GM21381 (cell line): ENCODE results near the gene XDH.
A peak's percentile ranks its signal among the peaks of the same experiment; 100 is the strongest.

ENCODE experiments used
- ATAC-seq: cut with Tn5 transposase; IDR thresholded peaks from one replicate; pipeline ENCODE4 v1.9.1; 2021; ENCODE audit warnings: mild to moderate bottlenecking, moderate library complexity; ENCODE audit not compliant: unreplicated experiment

The XDH gene

GRCh38 chr2:31366733-31367132, 47.8 kb downstream of the XDH start:
- no peak for ATAC-seq

- no peak for ATAC-seq
These were observed 48.6 kb downstream of the XDH start for GRCh38 chr2:31365834-31366505.

DNA sequence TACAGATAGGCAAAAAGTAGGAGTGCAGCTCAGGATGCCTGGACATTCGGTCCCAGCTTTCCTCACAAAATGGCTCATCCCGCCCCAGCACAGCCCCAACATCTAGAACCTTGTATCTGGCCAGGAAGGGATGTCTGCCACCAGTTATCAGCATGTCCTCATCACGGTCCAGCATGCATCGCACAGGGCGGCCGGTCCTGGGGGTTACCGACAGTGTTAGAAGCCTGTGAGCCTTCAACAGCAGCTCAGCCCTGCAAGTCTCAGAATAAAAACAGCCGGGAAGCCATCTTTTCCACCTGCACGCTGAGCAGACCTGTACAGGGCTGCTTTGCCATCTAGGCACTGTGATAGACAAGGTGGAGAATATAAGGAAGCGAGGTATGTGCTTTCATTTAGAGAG, 49.2 kb downstream of the XDH start:
- ATAC-seq, result no peak

GRCh38 chr2:31363956-31364750, 50.4 kb downstream of the XDH start:
- ATAC-seq, result no peak

DNA sequence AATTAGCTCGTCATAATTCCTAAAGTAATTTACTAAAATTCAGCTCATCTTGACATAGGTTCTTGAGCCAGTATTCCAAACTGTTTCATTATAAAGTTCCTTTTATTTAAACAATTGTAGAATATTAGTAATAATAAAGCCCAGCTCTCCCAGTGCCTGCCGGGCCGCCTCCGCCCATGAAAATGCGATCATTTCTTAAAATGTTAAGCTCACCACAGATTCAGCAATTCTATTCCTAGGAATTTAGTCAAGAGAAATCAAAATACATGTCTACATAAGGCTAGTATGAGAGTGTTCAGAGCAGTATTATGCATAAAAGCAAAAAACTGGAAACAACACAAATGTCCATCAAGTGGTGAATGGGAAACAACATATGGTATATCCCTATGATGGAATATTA, 52.0 kb downstream of the XDH start:
- no peak for ATAC-seq

- ATAC-seq, result no peak
These were observed 55.3 kb downstream of the XDH start for GRCh38 chr2:31359229-31359628.

GRCh38 chr2:31354837-31355236, 59.7 kb downstream of the XDH start:
- no peak for ATAC-seq

GRCh38 chr2:31353179-31353578, 61.4 kb downstream of the XDH start:
- ATAC-seq, result no peak

- ATAC-seq, result no peak
These were observed 64.9 kb downstream of the XDH start for GRCh38 chr2:31349684-31350083.

DNA sequence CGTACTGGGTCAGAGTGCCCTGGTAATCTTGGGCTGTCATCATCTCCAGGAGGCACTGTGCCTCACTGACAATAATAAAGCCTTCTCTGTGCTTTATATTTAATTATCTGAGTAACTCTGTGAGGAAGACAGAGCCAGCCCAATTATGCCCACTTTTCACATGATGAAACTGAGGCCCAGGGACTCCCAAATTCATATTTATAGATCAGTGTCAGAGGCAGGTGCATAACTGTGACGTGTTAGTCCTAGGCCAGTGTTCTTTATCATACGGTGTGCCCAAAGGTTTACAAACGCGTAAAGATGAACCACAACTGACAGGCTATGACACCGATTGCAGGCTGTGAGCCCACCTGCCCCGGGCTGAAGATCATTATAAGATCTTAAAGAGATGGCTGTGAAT, 65.4 kb downstream of the XDH start:
- ATAC-seq, result no peak

DNA sequence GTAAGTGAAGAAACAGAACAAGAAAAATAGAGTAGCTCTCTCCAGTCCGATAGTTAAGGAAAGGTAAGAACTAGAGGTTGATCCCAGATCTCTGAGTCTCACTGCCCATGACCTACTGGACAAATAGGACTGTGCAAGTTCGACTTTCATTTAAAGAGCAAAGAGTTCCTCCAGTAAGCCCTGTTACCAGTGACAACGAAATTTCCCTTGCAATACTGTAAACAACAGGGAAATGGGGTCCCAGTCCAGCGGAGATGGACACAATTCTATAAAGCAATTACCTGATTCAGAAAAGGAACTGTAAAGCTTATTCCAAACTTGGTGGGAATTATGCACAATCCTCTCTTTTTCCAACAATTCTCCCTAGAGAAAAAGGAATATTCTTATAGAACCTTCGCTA, 65.9 kb downstream of the XDH start:
- no peak for ATAC-seq

- ATAC-seq, result no peak
These were observed 66.8 kb downstream of the XDH start for GRCh38 chr2:31347750-31348149.

DNA sequence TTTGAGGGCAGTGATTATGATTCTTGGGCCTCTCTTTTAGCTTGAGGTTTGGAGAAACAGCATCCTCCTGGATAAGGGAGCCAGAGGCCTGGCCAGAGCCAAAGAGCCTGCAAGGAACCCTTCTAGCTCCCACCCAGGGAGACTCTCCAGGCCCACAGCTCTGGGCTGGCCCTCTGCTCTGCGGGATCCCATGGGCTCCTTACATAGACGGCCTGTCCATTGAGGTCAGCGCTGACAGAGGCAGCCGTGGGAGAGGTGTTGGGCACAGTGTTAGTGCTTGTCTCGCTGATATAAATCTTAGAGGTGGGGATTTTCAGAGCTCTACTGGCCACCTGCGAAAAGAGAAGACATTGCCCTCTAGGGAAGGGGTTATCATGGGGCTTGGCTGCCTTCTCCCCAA, 67.2 kb downstream of the XDH start:
- ATAC-seq, result no peak

DNA sequence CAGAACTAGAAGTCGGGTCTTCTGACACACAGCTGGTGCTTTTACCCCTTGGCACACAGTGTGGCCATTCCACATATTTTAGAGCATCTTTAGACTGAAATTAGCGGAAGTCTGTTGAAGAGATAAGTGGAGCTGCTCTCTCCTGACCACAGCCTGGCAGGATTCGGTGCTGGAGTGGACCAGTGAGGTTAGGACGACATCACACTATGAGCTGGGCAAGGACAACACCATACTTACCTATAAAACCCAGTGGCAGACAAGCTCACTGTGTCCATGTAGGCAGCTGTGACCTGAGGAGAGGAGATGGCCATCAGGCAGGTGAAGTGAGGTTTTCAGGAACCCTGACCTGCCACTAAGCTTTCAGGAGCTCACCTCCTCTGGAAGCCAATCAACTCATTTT, 70.1 kb downstream of the XDH start:
- ATAC-seq, result no peak

- ATAC-seq, result no peak
These were observed 73.2 kb downstream of the XDH start for GRCh38 chr2:31341351-31341750.

DNA sequence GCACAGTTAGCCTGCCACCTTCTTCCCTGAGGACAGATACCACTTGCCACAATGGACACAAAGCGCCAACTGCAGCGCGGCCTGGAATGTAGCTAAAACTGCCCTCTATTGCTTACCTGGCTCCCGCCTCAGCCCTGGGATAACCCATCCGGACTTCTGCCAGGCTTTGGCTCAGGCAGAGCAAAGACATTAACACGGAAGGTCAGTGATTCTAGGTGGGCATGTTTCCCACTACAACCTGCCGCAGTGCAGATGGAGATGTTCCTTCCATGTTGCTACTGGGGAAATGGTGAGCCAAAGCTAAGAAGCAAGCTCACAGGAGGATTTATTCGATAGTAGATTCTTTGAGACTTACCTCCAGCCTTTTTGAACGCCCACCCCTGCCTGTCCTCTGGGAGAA, 74.8 kb downstream of the XDH start:
- ATAC-seq, result no peak

- ATAC-seq, result no peak
These were observed 76.7 kb downstream of the XDH start for GRCh38 chr2:31337860-31338259.

DNA sequence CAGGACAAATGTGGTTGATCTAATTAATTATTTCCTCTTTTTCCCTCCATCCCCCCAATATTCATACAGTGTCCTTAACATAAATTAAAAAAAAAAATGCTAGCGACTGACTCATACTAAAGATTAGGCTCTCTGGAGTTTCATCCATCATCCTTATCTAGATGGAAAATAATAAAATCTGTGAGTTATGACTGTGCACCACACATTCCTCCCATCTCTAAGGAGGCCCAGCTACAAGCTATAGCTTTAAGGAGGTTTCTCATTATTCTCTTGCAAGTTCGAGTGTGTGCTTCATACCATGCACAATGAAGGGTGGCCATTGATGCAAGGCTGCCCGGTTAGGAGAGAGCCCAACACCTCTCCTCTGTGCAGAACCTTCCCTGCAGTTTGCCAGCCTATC, 77.3 kb downstream of the XDH start:
- ATAC-seq, result no peak

DNA sequence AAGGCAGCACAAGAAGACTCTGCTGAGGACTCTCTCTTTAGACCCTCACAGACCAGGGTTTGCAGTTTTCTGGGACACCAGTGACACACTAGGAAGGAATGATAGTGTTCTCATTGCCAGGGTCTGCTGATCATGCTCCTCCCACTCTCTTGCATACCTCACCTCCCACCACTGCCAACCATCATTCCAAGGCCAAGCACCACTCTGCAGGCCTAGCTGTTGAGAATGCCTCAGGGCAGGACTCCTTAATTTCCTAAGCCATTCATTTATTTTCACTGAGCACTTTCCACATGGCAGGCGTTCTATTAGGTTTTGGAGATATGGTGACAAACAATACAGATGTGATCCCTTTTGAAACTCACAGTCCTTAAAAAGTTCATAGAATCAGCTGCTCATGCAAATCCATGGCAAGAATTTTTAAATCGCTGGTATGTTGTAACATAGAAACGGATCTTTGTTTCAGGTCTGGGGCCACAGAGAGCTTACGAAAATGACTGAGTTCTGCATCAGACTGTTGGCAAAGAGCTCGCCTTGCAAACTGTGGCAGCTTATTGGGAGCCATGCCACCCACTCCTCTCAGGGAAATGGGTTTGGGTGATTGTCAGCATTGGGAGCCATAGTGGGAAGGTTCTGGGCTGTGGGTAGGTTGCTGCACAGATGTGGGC, 78.5 kb downstream of the XDH start:
- ATAC-seq, result no peak

DNA sequence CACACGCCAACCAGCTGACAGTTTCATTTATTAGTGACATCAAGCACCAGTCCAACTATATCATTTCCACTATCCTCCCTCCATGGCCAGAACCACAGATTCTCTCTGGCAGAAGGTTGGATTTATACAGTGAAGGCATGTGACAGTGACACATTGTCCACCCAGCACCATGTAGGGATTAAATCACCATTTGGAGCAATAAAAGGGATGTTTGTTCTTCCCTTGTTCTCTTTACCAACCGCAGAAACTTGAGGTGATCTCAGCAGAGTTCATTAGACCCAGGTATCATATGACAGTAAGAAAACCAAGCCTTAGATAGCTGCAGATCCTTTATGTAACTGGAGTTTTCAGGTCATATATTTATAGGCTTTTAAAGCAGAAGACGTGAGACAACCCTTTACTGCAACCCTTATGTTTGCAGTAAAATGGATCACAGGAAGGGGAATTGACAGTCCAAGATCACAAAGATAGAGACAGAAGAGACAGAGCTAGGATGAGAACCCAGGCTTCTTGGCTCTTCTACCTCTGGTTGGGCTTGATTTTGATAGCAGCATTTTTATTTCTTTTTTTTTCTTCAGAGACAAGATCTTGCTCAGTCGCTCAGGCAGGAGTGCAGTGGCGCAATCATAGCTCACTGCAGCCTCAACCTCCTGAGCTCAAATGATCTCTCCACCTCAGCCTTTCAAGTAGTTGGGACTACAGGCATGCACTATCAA, 80.1 kb downstream of the XDH start:
- no peak for ATAC-seq

- ATAC-seq, result peak; percentile 85
These were observed 80.9 kb downstream of the XDH start for GRCh38 chr2:31333527-31334183.
